GM18507 (cell line): Measurements from ENCODE around the gene CCDC150.
"Not testable (repeated sequence)": the region's sequence is repeated elsewhere in the genome, so short reads cannot be mapped to it uniquely, and the experiment has no call there.

ENCODE experiments used
- DNase-seq: peaks from one replicate; pipeline ENCODE4 v3.0.0; 2011; ENCODE audit warnings: low read depth; ENCODE audit not compliant: insufficient read length; ENCODE audit errors: extremely low spot score
- FAIRE-seq: peaks from 2 replicates; lab custom pipeline; 2011; peaks lifted over from hg19 to GRCh38; lab: Jason Lieb, UNC

The CCDC150 gene

DNA sequence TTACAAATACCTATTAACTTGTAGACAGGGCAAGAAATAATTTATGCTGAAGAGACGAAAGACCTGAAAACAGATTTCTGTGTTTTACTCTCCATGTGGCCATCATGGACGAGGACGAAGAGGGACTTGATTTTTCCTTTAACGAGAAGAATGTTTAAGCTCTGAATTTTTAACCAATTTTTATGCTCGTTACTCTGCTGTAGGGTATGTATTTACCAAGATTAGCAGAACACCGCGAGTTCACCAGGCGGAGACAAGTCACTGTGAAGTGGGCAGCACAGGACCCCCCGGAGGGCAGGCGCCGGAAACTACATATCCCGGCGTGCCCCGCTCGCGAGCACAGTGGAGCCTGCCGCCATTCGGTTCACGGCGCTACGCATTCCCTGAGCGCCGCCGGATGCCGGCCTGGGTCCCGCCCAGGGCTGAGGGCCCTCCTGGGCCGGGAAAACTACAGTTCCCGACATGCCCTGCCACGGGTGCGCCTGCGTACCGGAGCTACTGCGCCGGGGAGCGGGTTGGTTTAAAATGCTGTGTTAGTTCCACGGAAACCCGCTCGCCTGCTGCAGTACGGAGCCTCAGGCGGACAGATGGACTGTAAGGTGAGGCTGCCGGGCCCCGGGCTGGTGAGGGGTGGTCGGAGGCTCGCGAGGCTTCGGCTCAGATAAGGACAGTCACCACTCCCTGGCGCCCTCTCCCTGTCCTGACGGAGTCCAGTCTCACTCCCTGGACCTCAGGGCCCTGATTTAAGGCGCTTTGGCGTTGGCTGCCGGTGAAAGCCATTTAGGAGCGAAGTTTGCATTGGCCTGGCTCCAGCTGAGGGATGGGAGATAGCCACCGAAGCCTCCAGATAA, at the start of gene CCDC150:
CCDC150 (plus strand) TSS at position 536 of the 851 bp plus-strand sequence; CDS start at position 588, 52 bp downstream.
- FAIRE-seq = peak; percentile 95
- DNase-seq = peak; percentile 95

DNA sequence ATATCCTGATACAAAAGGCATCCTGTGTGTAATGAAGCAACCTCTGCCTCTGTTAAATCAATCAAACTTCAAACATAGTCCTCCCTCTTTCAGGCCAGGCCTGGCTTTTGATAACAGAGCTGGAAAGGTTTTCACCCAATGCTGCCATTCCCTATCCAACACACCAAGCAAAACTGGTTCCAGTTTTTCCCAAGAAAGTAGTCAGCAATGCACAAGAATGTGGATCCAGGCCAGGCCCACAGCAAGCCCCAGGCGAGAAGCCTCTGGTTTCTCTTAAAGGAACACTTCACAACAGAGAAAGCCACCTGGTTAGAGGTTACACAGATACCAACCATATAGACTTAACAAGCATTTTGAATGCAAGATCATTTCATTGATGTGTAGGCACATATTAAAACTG, 49.2 kb upstream of the CCDC150 start:
- no peak for DNase-seq
- FAIRE-seq = no peak

DNA sequence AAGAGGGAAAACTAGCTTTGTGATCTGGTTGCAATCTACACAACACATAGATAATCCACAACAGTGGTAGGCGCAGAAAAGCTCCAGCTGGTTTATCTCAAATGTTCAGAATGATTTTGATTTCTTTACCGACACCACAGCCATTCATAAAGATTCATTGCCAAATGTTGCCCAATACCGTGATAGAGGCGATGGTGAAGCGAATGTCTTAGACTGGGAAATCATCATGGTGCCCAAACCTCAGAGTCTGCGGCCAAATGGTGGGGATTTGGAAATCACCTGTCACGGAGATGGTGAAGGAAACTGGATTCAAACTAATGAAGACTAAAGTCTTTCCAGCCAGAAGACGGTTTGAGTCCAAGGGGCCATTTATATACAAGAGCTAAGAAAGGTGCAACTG, 48.5 kb upstream of the CCDC150 start:
- FAIRE-seq (no peak), DNase-seq (no peak)

DNA sequence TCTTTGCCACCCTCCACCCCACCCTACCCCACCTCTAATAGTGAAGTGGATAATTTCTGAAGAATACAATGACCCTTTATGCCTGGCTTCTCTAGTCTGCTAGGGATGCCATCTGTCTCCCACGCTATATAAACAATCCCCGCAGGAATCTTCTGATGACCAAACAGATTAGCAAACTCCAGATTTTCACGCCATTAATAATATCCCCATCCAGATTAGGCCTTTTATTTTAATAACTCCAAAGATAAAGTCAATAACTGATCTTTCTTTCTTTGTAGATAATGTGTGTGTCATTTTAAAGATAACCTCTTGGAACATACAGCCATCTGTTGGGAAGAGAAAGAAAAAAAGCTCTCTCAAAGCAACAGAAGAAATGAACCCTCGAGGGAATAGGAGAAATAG, 47.9 kb upstream of the CCDC150 start:
- DNase-seq (no peak), FAIRE-seq (no peak)

DNA sequence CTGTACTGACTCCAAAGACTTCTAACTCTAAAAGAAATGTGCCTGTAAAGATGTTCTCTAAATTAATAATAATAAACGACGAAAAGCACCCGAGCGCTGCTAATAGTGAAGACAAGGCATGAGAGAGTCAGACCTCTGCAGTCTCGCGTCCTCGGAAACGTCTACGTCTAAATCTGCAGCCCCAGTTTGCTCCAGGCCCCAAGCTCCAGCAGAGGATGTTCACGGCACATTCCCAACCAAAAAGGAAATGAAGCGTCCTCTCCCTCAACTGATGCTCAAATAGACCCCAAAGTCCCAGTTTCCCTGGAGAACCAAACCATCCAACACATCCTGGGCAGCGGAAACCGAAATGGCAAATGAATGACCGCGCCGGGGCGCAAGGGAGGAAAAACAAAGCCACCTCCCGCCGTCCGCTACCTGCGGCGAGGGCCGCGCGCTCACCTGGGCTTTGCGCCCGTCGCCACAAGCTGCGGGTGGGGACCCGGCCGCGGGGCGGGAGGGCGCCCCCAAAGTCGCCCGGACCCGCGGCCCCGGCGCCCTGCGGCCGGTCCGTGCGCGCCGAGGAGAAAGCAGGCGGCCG, 47.1 kb upstream of the CCDC150 start:
- DNase-seq (no peak), FAIRE-seq (no peak)

DNA sequence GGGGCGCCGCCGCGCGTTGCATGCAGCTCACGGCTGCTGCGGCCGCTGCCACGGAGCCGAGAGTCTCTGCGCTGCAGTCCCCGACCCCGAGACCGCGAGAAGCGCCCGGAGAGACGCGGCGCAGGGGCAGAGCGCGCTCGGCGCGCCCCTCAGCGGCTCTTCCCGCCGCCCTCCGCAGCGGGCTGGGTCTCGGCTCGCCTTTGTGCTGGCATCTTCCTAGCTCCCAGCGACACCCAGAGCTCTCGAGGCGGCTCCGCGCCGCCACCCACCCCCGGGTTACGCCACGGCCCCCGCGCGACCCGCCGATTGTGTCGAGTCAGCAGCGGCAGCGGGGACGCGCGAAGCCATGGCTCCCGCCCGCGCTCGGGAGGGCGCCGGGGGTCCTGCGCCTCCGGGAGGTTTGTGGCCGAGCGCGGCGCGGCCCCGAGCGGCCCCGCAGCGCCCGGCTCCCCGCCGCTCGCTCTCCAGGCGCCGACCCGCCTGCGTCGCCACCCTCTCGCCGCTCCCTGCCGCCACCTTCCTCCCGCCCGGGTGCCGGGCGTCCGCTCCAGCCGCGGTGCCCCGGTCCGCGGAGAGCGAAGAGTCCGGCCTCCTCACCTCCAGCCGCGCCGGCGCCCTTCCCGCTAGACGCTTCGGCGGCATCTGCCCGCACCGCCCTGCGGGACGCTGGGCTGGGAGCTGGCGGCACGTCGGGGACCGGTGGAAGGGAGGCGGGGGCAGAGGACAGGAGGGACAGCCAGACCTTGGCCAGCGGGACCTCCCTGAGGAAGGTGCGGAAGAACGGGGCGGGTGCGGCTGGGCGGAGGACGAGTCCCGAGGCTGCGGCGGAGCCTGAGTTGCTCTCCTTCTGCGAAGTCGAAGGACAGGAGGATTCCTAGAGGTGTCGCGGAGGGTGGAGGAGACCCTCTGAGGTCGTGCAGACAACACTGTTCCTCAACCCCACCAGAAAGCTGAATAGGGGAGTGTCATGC, 46.3 kb upstream of the CCDC150 start, which contains the start of gene HECW2:
HECW2 (minus strand) TSS at position 644 of the 971 bp plus-strand sequence.
- DNase-seq (peak; percentile 18), FAIRE-seq (no peak)

DNA sequence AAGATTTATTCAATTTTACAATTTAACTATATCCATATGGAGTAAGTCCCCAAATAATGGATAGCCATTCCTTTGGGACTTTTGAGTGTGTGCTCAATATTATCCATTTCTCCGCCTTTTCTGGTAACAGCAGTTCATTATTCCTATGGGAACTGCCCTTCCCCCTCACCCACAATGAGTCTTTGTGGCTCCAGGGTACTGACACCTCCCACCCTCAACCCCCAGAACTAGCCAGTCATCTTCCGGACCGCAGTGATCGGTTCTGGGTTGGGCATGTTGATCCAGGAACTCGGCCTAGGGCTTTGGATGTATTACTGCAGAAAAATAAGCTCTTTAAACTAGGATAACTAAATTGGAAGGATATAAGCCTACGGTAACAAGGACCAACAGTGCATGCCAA, 45.4 kb upstream of the CCDC150 start:
- DNase-seq = no peak
- no peak for FAIRE-seq

DNA sequence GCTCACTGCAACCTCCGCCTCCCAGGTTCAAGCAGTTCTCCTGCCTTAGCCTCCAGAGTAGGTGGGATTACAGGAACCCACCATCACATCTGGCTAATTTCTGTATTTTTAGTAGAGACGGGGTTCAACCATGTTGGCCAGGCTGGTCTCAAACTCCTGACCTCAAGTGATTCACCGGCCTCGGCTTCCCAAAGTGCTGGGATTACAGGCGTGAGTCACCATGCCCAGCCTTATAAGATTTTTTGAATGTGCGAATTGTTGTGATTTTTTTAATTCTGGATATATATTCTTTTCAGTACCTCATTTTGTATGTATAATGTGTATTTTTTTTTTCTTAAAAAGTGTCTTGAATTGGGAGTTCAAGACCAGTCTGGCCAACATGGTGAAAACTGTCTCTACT, 42.0 kb upstream of the CCDC150 start:
- DNase-seq = no peak
- FAIRE-seq = no peak

DNA sequence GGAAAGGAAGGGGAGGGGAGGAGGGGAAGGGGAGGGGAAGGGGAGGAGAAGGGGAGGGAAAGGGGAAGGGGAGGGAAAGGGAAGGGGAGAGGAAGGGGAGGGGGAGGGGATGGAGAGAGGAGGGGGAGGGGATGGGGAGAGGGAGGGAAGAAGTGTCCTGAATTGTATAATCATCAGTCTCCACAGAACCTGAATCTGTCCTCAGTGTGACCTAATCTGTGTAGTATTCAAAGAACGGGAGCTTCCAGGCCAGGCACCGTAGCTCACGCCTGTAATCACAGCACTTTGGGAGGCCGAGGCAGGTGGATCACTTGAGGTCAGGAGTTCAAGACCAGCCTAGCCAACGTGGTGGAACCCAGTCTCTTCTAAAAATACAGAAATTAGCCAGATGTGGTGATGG, 41.1 kb upstream of the CCDC150 start:
- no peak for FAIRE-seq

DNA sequence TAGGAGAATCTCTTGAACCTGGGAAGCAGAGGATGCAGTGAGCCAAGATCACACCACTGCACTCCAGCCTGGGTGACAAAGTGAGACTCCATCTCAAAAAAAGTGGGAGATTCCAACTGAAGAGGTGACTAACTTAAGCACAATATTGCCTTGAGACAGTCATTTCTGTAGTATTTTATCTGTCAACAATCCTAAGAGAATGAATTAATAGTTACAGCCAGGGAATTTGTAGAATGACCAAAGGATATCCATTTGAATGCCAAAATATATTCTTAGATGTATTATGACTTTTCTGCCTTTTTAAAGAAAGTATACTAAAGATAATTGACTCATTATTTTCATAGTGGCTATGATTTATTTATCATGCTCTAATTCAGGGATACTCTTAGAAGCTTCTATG, 40.7 kb upstream of the CCDC150 start:
- no peak for FAIRE-seq
- DNase-seq = no peak

More for the DNA sequence above, 41.1 kb upstream of the CCDC150 start:
- no peak for DNase-seq

DNA sequence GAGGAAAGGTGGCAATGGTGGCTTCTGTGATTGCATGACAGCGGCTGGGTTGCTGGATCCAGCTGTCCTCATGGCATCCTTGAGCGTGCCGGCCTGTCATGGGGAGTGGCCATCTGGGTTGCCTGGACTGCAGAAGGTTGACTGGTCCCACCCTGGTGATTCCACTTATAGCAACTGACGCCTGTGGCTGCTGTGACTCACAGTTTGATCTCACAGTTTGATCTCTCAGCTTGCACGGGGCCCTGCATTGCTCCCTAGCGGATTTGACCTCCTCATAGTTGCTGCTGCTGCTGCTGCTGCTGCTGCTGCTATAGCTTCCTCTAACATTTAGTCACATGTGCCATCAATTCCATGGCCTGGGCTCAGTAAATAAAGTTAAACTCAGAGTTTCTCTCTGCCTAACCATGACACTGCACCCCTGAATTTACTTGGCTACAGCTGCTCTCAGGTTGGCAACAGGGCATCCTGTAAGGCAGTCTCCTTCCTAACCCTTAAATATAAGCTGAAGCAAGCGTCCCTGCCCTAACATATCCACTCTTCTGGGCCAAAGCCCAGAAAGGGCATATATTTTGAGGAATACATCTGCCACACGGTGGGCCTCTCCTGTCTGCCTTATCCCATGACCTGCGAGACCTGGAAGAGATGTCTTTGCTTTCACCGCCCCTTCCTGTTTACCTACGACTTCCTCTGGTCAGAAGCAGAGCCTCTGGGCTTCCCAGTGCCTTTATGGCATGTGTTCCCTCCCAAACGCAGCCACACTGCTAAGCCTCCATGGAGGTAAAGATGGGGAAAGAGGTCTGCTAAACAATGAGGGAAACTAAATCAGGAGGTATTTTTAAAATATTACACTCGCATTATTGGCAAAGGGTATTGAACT, 37.8 kb upstream of the CCDC150 start:
- DNase-seq (no peak), FAIRE-seq (no peak)

DNA sequence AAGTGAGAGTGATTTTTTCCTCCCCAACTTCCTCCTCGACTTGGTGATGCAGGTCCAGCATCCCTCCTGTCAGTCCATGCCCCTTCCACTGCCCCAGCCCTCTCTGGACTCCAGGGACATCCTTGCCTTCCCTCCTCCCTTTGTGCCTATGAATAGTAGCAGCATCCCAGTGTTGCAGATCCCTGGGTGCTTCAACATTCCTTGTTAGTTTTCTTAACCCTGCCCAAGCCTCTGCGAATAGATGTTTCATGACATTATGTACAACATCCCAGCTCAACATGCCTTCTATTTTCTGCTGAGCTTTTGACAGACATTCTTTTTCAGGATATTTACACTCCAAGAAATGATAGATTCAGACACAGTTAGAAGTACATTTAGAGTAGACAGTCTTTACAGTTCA, 35.3 kb upstream of the CCDC150 start:
- no peak for FAIRE-seq
- DNase-seq = no peak

DNA sequence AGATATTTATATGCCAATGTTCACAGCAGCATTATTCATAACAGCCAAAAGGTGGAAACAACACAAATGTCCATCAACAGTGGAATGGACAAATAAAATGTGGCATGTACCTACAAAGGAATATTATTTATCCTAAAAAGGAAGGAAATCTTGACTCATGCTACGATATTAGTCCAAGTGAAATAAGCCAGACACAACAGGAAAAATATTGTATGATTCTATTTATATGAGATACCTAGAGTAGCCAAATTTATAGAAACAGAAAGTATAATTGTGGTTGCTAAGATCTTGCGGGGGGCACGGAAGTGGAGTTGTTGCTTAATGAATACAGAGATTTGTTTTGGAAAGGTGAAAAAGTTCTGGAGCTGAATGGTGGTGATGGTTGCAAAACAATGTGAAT, 33.0 kb upstream of the CCDC150 start:
- DNase-seq = no peak
- FAIRE-seq = no peak

DNA sequence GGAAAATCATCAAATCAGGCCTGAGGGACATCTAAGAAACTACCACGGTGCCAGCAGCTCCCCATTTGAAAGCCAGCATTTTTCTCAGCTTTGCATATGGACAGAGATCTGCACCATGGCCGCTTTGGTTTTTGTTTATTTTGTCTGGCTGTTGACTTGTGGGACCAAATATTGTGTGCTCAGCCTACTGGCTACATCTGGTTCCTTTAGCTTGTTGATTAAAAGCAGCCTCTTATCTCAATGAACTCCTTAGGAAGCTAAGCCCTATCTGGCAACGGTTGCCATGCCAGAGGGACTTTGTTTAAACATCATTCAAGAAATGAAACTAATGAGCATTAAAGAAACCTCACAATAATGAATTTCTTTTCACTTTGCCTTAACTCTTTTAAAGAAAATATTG, 32.4 kb upstream of the CCDC150 start:
- FAIRE-seq (no peak), DNase-seq (no peak)

DNA sequence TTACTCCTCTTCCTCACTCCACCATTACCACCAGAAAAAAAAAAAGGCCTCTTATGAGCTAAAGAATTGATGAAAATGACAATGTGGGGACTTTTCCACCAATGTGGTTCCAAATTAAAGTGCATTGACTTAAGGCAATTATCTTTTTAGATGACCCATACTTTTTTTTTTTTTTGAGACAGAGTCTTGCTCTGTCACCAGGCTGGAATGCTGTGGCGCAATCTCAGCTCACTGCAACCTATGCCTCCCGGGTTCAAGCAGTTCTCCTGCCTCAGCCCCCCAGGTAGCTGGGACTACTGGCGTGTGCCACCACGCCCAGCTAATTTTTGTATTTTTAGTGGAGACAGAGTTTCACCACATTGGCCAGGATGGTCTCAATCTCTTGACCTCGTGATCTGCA, 31.6 kb upstream of the CCDC150 start:
- FAIRE-seq, DNase-seq: not testable (repeated sequence)

DNA sequence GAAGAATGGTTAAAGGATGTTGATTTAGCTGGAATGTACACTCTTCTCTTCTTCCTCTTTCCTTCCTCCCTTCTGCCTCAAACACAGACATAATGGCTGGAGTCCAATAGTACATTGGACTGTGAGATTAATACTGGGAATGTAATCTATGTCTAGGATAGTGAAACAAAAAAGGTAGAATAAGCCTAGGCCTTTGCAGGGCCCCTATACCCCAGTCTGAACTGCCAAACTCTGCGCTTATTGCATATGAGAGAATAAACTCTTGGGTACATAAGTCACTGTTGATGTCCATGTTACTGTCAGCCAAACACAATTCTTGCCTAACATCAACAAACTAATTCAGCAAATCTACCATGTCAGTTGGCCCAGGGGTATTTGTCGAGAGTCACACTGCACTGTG, 29.7 kb upstream of the CCDC150 start:
- no peak for FAIRE-seq
- DNase-seq = no peak

DNA sequence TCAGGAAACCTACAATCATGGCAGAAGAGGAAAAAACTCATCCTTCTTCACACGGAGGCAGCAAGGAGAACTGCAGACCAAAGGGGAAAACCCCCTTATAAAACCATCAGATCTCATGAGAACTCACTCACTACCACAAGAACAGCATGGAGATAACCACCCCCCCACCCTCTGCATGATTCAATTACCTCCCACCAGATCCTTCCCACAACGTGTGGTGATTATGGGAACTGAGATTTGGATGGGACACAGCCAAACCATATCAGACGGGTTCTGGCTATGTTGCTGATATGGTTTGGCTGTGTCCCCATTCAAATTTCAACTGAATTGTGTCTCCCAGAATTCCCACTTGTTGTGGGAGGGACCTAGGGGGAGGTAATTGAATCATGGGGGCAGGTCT, 28.7 kb upstream of the CCDC150 start:
- FAIRE-seq (no peak), DNase-seq (no peak)

DNA sequence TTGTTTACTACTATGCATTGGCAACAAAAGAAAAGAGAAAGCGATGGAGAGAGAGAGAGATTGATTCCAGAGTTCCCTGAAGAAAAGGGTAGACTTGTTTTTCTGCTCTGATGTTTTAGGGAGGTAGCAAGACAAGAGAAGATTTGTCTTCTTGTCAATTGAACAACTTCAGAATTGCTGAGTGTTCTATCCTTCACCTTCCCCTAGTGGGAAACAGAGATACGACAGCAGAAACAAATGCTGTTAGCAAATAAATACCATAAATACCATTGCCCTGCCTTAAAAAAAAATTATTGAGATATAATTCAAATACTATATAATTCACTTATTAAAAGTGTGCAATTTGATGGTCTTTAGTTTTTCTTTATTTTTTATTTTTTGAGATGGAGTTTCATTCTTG, 26.2 kb upstream of the CCDC150 start:
- no peak for DNase-seq
- FAIRE-seq = no peak

DNA sequence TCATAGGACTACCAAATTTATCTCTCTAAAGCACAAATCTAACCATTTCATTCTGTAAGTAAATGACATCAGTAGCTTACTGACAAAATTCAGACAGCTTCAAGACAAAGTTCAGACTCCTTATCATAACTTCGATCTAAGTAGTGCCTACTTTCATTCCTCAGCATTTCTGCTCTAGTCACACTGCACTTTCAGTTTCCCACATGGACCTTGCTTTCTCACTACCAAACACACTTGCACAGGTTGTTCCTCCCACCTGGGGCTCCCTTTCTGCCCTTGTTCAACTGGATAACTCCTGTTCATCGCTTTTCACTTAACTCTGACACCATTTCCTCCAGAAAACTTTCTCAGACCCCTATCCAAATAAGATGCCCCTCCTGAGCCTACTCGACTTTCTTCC, 22.1 kb upstream of the CCDC150 start:
- FAIRE-seq (no peak), DNase-seq (no peak)
